SK-N-SH (cell line): ENCODE results near the gene LDB2.

Experiments
- CTCF ChIP-seq: fragments of 200-600 bp; sonication (generic); IDR thresholded peaks from 2 replicates; pipeline ENCODE4 v1.6.1; 2017; ENCODE audit warnings: antibody characterized with exemption, mild to moderate bottlenecking, moderate library complexity
- EP300 ChIP-seq, 2 experiments: IDR thresholded peaks; 2 replicates each; pipeline versions ENCODE4 v1.4.0 to v1.6.1; 2012; ENCODE audit warnings: borderline replicate concordance in 1 of 2, low read depth in 1 of 2, low read length in 1 of 2
- EZH2phosphoT487 ChIP-seq: fragments of 200-600 bp; sonication (generic); IDR thresholded peaks from 2 replicates; pipeline ENCODE4 v1.6.1; 2017; ENCODE audit warnings: low read depth, mixed run types, mild to moderate bottlenecking, antibody characterized with exemption, moderate library complexity, borderline replicate concordance
- FOSL2 ChIP-seq: IDR thresholded peaks from 2 replicates; pipeline ENCODE4 v1.4.0; 2012; ENCODE audit warnings: low read depth, mild to moderate bottlenecking, moderate library complexity, borderline replicate concordance
- FOXJ3 ChIP-seq: sonication (generic); formaldehyde crosslinking; IDR thresholded peaks from 2 replicates; pipeline ENCODE4 v1.5.1; 2020; ENCODE audit warnings: mild to moderate bottlenecking, missing genetic modification reagents
- JUND ChIP-seq: IDR thresholded peaks from 2 replicates; pipeline ENCODE4 v1.4.0; 2012
- RAD21 ChIP-seq: IDR thresholded peaks from 2 replicates; pipeline ENCODE4 v1.6.1; 2012; ENCODE audit warnings: mild to moderate bottlenecking, low read length
- RFX5 ChIP-seq: IDR thresholded peaks from 2 replicates; pipeline ENCODE4 v1.6.1; 2012; ENCODE audit warnings: mild to moderate bottlenecking, improper control_type of control experiment, low read length
- SIN3A ChIP-seq: IDR thresholded peaks from 2 replicates; pipeline ENCODE4 v1.6.1; 2012; ENCODE audit warnings: low read depth, mild to moderate bottlenecking, low read length, moderate library complexity, borderline replicate concordance
- SMC3 ChIP-seq: IDR thresholded peaks from 2 replicates; pipeline ENCODE4 v1.6.1; 2012; ENCODE audit warnings: low read depth, low read length, improper control_type of control experiment
- USF2 ChIP-seq: fragments of 150-350 bp; IDR thresholded peaks from 2 replicates; pipeline ENCODE4 v1.6.1; 2017; ENCODE audit warnings: antibody characterized with exemption, low read length, low read depth, borderline replicate concordance

GRCh38 chr4:16641971-16642370 is 256.5 kb downstream of the LDB2 start:
- TF ChIP-seq CTCF: no peak
- TF ChIP-seq JUND: no peak
- no peak for TF ChIP-seq RFX5
- no peak for TF ChIP-seq USF2
- no peak for TF ChIP-seq RAD21
- TF ChIP-seq FOXJ3 (CRISPR knock-in tag): no peak
- TF ChIP-seq EP300 (IDR thresholded peaks at IDR 0.05; ENCODE audit: borderline replicate concordance in 1 of 2, low read depth in 1 of 2, low read length in 1 of 2): no peak
- TF ChIP-seq EZH2phosphoT487: no peak
- TF ChIP-seq SIN3A: no peak
- TF ChIP-seq FOSL2: no peak
- TF ChIP-seq SMC3: no peak
